COLO829 (cell line): ENCODE measurements around the gene FAM120B.
"Not testable (repeated sequence)": the region's sequence is repeated elsewhere in the genome, so short reads cannot be mapped to it uniquely, and the experiment has no call there.

Source experiments
- DNase-seq: peaks from one replicate; pipeline ENCODE4 v3.0.0; 2012; ENCODE audit warnings: low spot score

Gene FAM120B

DNA sequence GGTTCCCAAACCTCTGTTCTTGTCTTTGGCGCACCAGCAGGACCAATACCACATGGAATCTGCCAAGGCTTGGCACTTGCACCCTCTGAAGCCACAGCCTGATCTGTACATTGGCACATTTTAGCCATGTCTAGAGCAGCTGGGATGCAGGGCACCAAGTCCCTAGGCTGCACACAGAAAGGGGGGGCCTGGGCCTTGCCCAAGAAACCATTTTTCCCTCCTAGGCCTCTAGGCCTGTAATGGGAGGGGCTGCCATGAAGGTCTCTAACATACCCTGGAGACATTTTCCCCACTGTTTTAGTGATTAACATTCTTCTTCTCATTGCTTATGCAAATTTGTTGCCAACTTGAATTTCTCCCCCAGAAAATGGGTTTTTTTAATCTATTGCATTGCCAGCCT, 5.4 kb upstream of the FAM120B start:
- DNase-seq, result no peak

DNA sequence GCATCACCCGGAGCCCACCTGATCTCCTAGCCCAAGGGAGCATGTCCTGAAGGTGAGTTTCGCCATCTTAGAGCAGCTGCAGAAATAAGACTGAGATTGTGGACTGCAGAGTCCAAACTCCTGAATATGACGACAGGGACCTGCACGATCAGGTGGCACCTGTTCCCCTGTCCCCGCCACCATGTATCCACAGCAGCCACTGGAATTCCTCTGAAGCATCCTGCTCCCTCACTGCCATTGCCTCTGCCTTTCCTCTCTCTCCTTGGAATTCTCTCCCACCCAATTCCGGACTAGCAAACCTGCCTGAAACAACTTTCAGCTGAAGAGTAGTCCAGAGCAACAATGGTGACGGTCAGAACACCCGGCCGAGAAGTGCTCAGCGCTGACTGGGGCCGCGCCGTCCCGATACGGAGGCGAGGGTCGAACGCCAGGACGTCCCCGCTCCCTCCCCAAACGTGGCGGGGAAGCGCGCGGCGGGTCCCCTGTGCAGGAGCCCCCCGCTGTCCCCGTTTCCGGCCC, 694 bp upstream of the FAM120B start:
- no peak for DNase-seq

DNA sequence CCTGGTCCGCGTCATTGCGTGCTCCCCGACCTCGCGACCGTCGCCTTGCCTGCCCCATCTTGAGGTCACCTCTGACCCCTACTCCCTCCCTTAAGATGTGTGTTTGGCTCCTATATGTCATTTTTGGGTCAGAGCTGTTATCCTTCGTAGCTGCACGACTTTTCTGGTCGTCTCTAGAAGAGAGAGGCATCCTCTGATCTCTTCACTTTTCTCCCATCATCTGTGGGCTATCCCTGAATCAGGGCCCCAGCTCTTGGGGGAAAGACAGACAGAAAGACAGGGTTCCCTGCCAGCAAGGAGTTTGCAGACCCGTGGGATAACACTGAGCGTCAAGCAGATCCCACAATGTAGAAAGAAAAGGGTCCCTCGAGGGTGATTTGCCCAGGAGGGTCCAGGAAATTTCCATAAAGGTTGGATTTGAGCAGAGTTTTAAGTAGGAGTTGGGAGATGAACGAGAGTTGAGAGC, 555 bp downstream of the FAM120B start:
- DNase-seq, result no peak

DNA sequence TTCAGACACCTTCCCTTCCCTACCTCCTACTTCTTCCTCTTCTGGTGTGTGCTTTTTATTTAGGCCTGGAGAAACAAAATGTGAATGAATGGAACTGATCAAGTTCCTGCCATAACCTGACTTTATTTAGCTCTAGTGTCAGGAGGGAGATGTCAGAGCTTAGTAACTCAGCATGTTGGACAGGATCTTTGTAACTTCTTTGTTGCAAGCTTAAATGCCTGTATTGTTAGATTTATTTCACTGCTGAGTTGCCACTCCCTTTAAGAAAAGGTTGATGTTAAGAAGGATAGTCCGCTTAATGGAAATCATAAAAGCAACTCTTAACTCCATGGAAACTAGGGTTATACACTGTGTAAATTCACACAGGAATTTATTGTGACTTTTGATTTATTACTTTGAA, 2.2 kb downstream of the FAM120B start:
- peak; percentile 48 for DNase-seq

DNA sequence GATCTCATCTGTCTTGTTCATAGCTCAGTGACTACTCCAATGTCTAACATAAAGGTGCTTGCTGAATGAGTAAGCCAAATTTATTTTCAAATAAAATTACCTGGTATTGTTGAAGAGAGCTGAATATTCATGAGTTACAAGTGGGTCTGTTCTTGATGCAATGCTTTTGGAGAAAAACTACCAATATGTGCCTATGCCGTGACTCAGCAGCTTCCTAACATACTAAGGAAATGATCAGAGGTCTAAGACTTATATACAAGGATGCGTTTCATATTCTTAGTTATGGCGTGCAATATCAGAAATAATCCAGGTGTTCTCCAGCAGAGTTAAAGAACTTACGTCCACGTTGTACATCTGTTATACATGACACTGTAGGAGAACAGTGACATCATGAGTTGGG, 5.1 kb downstream of the FAM120B start:
- no peak for DNase-seq

DNA sequence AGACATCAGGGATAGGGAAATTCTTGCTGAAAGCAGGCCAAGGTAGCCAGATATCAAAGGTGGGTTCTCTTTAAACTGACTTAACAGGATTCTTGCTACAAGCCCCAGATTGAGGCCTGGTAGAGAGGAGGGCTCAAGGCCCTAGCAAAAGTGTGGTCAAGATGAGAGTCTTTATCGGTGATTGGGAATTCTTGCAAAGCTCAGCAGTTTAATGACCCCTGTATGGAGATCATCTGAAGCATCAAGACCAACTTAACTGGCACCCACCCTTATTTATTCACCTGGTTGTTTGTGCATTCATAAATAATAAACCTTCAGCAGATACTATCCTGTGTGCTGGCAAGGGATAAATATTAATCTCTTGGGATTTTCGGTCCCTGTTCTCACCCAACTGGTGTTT, 6.3 kb downstream of the FAM120B start:
- DNase-seq, result no peak

DNA sequence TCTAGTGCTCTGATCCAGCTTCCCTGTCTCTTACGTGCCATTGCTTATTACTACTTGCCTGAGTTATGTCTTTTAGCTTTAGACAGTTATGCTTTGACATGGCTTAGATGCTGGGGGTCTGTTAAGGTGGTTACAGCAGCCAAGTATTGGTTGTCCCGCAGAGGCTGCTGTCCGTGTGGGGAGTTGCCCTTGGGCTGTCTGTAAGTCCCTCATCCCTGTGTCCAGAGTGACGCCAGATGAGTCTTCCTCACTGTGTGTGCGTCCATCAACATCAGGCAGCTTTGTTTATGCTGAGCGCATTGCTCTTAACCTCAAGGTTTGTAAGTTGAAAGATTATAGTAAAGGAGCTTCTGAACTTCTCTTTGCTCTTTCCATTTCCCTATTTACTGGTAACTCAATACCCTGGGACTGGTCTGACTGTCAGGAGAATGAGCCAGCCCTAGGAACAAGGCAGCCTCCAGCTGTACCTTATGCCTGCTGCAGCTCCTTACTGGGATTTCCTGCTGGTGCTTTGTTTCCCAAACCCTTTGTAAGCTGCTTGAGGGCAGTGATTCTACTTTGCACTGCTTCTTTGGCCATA, 7.2 kb downstream of the FAM120B start:
- no peak for DNase-seq

DNA sequence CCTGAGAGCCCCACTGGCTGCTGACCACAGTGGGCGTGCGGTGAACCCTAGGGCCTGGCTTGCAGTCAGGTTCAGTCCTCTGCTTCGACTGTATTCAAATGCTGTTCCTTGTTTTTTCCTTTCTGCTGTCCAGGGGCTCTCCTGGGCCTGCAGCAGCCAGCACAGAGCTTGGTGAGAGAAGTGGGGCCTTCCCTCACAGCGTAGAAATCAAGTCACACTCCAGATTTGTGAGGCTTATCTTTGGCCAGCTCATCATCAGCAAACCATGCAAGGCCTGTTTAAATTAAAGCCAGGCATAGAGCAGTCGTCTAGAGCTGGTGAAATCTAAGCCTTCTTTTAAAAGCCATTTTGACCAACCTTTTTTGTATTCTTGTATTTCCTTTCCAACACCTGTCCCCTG, 8.4 kb downstream of the FAM120B start:
- no peak for DNase-seq

DNA sequence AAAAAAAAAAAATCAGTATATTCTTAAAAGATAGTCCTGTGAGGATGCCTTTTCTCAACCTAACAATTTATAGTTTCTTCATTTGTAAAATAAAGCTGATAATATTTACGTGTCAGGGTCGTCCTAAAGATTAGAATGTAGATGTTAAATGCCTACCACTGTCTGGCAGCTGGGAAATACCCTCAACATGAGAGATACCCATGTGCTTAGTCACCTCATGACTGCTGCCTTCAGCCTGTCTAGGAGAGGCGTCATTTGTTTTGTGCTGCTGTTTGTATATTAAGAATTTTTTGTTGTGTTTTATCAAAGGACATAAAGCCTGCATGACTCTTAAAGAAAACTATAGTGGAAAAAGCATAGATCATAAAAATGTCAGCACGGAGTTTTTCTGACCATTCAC, 9.5 kb downstream of the FAM120B start:
- no peak for DNase-seq

DNA sequence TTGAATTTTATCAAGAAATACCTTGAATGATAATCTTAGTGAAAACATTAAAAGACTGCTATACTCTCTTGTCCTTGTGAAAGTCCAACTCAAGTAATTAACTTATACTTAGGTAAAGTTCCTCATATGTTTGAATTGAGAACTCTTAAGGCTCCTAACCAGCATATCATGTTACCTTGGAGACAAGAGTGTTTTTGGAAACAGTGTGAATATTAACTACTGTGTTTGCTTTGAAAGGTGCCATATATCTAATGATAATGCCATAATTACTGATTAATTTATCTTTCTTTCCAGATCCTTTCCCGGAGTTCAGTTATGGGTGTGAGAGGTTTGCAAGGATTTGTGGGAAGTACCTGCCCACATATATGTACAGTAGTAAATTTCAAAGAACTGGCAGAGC, 10.5 kb downstream of the FAM120B start:
- no peak for DNase-seq

DNA sequence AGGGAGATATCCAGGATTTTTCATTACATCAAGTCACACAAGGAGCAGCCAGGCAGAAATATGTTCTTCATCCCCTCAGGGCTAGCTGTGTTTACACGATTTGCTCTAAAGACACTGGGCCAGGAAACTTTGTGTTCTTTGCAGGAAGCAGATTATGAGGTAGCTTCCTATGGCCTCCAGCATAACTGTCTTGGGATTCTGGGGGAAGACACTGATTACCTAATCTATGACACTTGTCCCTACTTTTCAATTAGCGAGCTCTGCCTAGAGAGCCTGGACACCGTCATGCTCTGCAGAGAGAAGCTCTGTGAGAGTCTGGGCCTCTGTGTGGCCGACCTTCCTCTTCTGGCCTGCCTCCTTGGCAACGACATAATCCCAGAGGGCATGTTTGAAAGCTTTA, 11.2 kb downstream of the FAM120B start:
- DNase-seq, result no peak

DNA sequence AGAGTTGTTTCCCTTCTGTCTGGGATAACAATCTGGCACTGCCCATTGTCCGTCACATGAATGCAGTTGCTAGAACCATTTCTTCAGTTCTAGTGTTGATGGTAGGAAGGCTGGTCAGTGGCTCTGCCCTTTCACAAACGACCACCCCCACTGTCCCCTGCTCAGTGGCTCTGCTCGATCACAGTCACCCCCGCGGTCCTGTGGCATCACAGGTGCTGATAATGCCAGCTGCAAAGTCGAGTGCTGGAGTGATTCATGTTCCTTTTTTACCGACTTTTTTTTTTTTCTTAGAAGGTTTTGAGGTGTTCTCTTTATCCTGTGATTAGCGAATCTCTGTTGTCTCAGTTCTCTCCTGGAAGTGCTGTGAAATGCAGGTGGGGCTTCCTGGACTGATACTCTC, 22.8 kb downstream of the FAM120B start:
- DNase-seq, result no peak

DNA sequence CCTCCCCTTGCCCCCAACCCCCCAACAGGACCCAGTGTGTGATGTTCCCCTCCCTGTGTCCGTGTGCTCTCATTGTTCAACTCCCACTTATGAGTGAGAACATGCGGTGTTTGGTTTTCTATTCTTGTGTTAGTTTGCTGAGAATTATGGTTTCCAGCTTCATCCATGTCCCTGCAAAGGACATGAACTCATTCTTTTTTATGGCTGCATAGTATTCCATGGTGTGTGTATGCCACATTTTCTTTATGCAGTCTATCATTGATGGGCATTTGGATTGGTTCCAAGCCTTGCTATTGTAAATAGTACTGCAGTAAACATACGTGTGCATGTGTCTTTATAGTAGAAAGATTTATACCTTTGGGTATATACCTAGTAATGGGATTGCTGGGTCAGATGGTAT, 28.6 kb downstream of the FAM120B start:
- DNase-seq, result not testable (repeated sequence)

DNA sequence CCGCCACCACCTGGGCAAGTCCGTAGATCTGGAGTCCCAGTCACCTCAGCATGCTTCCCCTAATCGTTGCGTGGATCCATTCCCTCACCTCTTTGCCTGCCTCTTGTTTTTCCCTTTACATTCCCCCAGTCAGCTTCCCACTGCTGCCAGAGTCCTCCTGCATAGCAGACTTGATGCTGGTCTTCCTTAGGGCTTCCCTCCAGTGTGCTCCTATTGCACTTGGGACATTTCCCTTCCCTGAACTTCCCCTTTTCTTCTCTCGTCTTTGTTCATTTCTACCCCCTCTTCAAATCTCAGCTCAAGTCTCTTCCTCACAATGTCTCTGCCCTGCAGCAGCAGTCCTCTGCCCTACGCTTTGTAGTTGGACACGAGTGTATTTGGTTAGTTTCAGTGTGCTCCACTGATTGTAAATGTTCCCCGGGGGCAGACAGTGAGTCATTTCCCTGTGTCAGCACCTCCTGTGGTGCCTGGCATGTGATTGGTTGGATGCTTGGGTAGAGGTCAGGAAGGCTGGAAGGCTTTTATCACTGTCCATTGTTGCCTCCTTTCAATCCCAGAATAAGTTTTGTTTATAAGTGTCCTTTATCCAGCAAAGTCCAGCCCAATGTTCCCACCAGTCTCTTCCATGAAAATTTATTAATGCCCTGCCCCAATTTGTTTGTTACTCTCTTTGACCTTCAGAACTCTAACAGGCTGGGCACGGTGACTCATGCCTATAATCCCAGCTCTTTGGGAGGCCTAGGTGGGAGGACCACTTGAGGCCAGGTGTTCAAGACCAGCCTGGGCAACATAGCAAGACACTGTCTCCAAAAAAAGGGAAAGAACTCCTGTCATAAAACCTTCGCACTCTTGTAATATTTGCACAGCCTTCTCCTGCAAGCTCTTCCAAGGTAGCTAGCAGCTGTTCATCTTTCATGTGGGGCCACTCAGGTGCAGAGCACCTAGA, 38.3 kb downstream of the FAM120B start:
- DNase-seq, result peak; percentile 93

DNA sequence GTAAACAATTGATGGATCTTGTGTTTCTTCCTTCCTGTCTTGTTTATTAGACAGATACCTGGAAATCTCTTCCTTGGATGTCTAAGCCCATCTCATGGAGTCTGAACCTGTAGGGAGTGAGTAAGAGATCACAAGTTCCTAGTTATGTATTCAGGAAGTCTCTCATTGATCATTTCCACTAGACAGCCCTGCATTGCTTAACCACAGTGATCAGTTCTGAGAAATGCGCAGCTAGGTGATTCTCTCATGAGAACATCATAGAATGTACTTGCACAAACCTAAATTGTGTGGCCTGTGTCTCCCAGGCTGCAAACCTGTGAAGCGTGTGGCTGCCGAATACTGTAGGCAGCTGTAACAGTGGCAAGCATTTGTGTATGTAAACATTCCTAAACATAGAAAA, 39.1 kb downstream of the FAM120B start:
- no peak for DNase-seq

DNA sequence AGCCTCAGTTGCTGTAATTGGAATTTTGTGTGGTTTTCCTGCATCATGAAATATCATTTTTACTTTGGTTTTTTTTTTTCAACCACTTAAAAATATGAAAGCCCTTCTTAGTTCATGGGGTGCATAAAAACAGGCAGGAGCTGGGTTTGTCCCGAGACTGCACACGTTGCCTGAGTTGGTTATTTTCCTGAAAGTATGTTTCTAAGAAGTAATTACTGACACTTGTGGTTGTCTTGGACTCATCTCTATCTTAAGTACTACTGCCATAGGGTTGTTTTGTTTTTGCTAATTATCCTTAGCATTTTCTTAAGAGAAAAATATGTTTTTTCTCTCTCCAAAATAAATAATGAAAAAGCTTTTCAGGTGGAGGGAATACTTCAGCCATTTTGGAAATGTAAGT, 40.1 kb downstream of the FAM120B start:
- no peak for DNase-seq

DNA sequence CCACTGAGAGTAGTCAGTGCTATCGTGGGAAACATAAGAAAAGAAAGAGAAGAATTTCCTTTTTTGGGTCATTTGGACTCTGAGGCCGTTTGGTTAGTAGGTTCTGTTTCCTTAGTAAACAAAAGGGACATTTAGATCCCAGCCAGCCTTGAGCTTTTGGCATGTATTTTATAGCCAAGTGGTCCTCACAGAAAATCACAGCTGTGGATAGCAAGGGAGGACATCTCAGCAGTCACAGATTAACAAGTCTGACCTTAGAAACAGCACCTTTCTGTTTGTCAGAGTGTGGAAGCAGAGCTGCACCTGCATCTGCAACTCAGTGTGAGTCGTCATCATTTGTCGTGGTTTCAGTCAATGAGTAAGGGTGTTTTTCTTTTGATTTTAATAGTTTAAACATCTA, 40.5 kb downstream of the FAM120B start:
- no peak for DNase-seq

DNA sequence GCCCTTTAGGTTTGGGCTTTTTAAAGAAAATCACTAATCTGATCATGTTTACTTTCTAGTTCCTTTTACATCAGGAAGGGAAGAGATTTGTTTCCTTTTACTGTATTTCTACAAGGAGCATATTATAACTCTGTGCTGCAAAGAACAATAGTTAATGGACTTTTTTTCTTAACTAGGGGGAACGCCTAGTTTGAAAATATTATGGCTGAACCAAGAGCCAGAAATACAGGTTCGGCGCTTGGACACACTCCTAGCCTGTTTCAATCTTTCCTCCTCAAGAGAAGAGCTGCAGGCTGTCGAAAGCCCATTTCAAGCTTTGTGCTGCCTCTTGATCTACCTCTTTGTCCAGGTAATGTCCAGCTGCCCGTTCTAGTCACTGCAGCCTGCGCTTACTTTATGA, 41.4 kb downstream of the FAM120B start:
- no peak for DNase-seq

DNA sequence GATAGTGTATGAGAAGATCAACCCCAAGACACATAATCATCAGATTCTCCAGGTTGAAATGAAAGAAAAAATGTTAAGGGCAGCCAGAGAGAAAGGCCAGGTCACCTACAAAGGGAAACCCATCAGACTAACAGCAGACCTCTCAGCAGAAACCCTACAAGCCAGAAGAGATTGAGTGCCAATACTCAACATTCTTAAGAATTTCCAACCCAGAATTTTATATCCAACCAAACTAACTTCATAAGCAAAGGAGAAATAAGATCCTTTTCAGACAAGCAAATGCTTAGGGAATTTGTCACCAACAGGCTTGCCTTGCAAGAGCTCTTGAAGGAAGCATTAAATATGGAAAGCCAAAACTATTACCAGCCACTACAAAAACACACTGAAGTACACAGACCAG, 44.9 kb downstream of the FAM120B start:
- not testable (repeated sequence) for DNase-seq

DNA sequence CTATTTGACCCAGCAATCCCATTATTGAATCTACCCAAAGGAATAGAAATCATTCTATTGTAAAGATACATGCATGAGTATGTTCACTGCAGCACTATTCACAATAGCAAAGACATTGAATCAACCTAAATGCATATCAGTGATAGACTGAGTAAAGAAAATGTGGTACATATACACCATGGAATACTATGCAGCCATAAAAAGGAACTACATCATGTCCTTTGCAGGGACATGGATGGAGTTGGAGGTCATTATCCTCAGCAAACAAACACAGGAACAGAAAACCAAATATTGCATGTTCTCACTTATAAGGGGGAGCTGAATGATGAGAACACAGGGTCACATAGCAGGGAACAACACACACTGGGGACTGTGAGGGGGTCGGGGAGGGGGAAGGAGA, 48.6 kb downstream of the FAM120B start:
- DNase-seq, result not testable (repeated sequence)

DNA sequence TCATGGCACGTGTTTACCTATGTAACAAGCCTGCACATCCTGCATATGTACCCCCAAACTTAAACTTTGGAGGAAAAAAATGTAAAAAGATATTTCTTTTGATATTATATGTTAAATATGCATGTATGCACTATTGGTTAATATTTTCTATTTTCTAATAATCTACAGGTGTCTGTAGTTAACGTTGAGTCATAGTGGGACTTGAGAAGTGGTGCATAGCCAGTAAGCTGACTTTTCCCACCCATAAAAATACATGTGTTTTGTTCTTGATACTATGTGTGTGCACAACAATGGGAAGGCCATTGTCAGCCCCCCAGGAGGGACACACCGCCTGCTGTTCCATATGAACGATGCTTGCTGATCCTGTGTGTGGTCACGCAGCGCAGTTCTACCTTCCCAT, 49.1 kb downstream of the FAM120B start:
- DNase-seq, result no peak

DNA sequence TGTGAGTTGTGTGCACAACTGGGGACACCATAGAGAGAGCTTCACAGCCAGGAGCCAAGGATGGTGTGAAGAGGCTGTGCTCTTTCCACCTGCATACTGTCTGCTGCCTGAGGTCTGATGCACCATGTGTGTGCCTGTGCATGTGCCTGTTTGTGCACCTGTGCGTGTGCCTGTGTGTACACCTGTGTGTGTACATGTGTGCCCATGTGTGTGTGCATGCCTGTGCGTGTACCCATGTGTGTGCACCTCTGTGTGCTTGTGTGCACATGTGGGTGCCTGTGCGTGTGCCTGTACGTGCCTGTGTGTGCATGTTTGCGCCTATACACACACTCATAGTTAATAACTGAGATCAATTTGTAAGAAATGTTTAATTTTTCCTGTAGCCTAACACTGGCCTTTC, 51.3 kb downstream of the FAM120B start:
- DNase-seq, result no peak

DNA sequence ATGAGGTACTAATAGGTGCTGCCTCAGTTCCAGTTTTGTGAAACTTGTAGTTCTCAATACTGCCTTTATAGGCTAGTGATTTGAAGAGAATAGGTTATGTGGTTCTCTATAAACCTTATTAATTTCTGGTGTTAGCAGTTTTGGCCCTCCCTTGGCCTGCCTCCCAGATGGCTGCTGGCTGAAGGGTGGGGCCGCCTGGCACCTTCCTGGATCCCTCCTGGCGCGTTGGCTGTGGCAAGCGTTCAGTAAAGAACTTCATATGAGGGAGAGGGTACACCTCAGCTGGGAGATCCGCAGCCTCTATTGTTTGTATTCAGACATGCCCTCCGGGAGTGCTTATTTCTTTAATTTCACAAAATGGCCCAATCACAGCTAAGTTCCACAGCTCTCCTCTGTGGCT, 51.9 kb downstream of the FAM120B start:
- no peak for DNase-seq
